HUDEP-2 (cell line): ENCODE results near the gene DOCK3.
"Not testable (repeated sequence)": the region's sequence is repeated elsewhere in the genome, so short reads cannot be mapped to it uniquely, and the experiment has no call there.

Experiments used
- DNase-seq, 76 experiments: peaks; one replicate each; lab custom pipeline; 2025; ENCODE audit not compliant: unreplicated experiment in 76 of 76; lab: John Stamatoyannopoulos, UW

Gene DOCK3

DNA sequence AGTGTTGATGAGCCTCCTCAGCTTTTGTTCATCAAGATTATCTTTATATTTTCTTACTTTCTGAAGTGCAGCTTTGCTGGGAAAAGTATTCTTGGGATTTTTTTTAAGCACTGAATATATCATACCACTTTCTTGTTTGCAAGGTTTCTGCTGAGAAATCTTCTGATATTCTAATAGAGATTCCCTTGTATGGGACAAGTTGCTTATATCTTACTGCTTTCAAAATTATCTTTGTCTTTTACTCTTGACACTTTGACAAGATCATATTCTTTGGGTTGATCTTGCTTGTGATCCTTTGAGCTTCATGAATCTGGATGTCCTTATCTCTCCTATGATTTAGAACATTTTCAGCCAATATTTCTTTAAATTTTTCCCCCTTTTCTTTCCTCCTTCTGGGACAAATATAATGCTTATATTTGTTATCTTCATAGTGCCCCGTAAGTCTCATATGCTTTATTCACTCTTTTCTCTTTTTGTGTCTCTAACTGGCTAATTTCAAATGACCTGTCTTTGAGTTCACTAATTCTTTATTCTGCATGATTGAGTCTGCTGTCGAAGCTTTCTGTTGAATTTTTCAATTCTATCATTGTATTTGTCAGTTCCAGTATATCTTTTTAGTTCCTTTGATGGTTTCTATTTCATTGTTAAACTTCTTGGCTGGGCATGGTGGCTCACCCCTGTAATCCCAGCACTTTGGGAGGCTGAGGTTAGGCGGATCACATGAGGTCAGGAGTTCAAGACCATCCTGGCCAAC, 499.0 kb downstream of the DOCK3 start:
- no peak for DNase-seq

DNA sequence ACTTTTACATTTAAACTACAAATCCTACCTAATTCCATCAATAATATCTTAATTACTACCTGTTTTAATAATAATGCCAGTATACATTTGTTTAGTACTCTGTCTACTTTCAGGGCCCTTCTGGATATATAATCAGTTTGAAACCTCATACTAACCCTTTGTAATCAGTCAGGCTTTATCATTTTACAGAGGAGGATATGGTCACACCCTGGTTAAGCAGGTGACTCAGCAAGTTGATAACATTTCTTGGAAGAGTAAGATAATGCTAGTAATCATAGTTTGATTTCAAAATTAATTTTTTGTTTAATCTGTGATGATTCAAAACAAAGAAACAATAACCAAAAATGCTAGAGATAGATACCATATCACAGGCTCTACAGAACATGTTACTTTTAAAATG, 502.2 kb downstream of the DOCK3 start:
- DNase-seq: peak in 4 of 76 experiments; percentile 0 to 18 (median 5)

DNA sequence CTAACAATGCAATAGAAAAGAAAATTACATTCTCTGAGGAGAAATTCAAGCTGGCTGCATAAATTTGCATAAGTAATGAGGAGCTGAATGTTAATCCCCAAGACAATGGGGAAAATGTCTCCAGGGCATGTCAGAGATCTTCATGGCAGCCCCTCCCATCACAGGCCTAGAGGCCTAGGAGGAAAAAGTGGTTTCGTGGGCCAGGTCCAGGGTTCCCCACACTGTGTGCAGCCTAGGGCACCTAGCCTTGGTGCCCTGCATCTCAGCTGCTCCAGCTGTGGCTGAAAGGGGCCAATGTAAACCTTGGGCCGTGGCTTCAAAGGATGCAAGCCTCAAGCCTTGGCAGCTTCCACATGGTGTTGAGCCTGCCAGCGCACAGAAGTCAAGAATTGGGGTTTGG, 511.7 kb downstream of the DOCK3 start:
- not testable (repeated sequence) for DNase-seq

DNA sequence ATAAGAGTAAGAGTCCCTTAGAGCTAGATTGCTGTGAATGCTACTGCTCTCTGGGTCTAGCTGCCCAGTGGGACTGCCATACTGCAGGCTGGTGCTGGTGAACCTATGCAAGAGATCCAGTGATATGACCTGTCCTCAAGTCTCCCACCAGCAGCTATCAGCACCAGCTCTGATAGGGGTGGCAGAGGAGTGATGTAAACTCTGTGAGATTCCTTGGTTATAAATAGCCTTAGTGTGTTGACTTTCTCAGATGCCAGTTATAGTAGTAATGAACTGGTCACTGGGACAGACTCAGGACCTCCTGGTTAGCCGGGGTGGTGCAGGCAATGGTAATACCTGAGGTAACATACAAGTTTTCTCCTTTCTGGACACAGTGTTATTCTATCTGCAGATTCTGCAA, 515.5 kb downstream of the DOCK3 start:
- DNase-seq: no peak

DNA sequence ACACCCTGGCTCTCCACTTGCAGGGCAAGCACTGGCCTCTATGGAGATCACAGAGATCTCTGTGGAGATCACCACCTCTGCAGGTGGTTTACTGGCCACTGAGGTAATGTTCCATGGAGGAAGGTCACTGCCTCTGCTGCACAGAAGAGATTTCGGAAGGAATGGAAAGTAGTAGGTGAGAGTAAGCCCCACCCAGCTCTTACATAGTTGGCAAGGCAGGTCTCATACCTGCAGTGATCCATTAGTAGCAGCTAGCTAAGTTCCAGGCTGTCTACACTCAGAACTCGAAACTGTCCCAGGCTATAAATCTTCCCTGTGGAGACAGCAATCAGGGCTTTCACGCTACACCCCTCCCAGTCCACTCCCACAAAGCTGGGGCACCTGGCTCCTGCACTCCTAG, 516.1 kb downstream of the DOCK3 start:
- no peak for DNase-seq

DNA sequence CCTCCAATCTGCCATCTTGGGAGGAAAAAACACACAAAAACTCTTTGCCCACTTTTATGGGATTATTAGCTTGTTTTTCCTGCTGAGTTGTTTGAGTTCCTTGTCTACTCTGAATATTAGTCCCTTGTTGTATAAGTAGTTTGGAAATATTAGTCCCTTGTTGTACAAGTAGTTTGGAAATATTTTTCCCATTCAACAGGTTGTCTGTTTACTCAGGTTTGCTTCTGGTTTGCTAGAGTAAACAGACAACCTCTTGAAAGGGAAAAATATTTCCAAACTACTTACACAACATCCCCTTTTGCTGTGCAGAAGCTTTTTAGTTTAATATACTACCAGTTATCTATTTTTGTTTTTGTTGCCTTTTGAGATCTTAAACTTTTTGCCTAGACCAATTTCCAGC, 517.0 kb downstream of the DOCK3 start:
- no peak for DNase-seq

DNA sequence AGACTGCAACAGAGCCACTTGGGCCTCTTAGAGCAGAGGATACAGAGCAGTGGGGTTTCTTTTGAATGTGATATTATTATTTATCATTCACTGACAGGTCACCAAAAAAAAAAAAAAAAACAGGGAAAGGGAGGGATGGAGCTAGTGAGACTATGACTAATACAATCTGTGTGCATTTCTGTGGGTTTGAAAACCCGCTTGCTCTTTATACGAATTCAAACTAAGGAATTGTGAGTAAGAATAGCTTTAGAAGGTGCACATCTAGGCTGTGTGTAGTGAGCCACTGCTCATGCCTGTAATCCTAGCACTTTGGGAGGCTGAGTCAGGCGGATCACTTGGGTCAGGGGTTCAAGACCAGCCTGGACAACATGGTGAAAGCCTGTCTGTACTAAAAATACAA, 523.8 kb downstream of the DOCK3 start:
- DNase-seq: no peak

DNA sequence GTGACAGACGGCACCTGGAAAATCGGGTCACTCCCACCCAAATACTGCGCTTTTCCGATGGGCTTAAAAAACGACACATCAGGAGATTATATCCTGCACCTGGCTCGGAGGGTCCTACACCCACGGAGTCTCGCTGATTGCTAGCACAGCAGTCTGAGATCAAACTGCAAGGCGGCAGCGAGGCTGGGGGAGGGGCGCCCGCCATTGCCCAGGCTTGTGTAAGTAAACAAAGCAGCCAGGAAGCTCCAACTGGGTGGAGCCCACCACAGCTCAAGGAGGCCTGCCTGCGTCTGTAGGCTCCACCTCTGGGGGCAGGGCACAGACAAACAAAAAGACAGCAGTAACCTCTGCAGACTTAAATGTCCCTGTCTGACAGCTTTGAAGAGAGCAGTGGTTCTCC, 524.6 kb downstream of the DOCK3 start:
- DNase-seq: not testable (repeated sequence)

DNA sequence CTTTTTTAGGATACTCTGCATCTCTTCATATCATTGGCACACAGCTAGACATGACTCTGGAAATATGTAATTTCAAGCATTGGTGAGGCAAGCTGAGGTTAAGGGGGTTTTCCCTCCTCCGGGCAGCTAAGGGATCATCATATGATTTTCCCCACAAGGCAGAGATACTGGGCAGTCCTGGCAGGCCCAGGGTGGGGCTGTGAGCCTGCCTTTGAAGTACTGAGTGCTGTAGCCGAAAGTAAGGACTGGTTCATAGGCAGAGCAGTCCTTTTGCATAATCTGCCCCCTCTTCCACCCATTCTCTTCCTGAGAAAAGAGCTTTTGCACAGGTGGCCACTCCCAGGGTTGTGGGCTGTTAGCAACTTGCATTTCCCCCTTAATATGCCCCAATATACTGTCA, 541.6 kb downstream of the DOCK3 start:
- no peak for DNase-seq

DNA sequence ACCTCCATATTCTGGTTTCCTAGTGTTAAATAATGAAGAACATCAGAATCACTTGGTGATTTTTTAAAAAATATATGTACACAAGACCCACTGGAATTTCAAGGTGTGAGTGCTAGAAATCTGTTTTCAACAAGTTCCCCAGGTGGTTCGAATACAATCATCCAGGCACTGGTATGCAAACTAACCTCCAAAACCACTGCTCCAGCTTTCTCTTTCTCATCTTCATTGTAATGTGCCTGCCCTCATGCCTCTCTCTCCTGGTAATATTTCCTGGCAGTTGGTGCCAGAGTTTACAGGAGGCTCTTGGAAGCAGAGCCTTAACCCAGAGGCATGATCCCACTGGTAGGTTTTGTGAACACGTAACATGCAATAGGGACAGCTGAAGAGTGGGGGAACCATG, 547.2 kb downstream of the DOCK3 start:
- DNase-seq: no peak

DNA sequence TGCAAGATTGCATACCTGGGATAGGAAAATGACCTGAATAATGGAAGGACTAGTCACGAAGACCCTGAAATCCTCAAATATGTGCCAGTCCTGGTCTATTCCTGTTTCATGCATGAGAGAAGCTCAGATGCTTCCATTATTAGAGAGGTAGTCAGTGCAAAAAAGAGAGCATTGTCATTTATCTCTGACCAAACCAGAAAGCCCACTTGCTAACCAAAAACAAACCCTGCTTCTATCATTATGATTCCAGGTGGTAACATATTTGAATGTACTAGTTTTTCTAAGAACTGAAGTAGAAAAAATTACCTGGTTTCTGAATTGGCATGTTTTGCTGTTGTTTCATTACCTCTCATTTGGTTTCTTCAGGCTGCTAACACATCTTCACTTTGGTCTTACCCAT, 549.6 kb downstream of the DOCK3 start:
- DNase-seq: no peak

DNA sequence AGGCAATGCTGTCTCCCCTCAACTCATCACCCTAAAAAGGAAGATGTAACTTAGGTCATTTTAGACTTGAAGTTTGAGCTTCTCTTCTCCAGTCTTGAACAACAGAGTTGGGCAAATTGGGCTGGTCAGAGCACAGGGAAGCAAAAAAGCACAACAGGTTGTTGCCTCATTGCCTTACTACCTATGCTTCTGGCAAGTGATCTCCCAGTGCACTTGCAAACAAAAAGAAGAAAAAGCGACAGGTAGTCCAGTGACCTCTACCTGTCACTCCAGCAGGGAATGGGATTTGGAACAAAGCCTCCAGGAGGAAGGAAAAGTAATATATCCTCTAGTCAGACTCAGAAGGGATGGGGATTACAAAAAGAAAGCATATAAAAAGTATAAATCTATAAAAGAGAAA, 550.1 kb downstream of the DOCK3 start:
- DNase-seq: no peak

DNA sequence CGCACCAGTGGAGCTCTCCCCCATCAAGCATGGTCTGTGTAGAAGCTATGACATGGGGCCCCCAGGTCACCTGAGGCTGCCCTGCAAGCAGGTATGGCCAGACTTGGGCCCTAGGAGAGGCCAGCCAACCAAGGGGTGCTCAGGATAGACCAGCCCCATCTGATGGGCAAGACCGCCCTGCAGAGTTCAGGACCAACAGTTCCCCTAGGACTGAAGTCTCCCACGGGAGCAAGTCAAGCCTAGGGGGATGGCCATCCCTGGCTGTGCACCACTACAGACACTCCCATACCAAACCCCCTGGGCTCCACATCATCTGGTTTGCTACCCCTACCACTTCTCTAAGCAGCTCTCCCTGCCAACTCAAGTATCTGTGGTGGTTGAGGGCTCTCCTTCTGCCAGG, 568.2 kb downstream of the DOCK3 start:
- no peak for DNase-seq

DNA sequence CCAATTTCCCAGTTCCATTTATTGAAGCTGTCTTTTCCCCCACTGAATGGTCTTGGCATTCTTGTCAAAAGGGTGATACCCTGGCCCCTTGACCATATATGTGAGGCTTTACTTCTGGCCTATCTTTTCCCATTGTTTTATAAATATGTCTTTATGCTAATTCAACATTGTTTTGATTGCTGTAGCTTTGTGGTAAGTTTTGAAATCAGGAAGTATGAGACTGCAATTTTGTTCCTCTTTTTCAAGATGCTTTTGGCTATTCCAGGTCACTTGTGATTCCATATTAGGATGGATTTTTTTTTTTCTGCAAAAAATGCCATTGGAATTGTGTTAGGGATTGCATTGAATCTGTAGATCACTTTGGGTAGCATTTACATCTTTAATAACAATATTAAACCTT, 569.2 kb downstream of the DOCK3 start:
- DNase-seq: no peak

DNA sequence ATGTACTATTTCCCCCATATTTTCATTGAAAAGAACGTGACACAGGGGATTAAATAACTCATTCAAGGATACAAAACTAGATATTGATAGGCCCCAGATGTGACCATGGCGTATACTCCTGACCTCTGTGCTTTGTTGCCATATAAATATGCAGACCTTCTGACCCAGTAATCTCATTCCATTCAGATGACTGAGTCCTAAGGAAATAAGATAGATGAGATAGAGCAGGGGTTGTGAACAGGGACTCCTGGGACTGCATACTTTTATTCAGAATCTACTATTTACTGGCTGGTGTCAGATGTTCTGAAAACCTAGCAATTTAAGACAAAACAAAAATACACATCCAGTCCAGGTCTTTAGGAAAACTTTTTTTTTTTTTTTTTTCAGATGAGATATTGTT, 571.1 kb downstream of the DOCK3 start:
- DNase-seq: no peak

DNA sequence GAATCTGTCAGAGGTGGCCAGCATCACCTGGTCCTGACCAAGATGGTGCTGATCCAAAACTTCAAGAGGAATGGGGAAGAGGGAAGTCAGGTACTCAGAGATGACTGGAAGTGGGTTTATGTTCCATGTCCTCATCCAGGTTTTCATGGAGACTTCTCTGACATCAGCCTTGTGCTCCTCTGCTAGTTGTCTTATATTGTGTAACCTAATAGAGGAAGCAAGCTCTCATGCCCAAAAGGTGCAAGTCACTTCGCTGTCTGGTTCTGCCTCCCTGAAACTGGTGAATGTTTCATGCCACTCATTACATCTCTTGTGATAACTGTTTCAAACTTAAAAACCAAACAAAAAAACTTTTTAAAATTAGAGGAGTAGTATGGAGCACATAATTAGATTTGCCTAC, 583.1 kb downstream of the DOCK3 start:
- no peak for DNase-seq

DNA sequence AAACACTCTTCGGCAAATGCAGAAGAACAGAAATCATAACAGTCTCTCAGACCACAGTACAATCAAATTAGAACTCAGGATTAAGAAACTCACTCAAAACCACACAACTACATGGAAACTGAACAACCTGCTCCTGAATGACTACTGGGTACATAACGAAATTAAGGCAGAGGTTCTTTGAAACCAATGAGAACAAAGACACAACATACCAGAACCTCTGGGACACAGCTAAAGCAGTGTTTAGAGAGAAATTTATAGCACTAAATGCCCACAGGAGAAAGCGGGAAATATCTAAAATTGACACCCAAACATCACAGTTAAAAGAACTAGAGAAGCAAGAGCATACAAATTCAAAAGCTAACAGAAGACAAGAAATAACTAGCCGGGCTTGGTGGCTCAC, 589.4 kb downstream of the DOCK3 start:
- not testable (repeated sequence) for DNase-seq

DNA sequence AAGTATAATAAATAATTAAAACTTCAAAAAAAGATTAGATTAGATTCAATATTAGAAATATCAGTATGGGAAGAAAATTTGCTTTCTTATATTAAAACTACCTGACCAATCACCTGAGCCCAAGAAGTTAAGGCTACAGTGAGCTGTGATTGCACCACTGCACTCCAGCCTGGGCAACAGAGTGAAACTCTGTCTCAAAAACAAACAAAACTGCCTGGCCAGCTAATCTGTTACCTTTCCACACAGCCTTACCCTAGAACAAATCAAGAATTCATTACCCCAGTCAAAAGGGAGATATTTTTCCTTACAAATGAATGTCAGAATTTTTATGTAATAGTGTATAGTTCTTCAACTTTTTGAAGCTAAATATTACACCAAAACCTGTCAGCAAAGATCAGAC, 593.4 kb downstream of the DOCK3 start:
- no peak for DNase-seq

DNA sequence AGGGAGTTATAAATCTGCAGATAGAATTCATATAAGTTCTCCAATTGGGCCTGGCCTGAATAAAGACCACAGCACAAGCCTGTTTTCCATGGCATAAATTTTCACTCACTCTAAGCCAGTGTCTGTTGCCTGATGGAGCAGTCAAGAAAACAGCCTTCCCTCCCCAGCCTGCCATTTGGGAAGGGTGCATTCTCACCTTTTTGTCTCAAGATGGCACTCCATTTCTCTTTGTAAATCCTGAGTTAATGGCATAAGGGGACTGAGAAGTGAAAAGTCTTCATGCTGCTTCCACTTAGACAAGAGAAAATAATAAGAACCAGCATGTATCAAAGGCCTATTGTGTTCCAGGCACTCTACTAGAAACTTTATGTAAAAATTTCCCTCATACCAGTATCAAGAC, 594.7 kb downstream of the DOCK3 start:
- DNase-seq: no peak

DNA sequence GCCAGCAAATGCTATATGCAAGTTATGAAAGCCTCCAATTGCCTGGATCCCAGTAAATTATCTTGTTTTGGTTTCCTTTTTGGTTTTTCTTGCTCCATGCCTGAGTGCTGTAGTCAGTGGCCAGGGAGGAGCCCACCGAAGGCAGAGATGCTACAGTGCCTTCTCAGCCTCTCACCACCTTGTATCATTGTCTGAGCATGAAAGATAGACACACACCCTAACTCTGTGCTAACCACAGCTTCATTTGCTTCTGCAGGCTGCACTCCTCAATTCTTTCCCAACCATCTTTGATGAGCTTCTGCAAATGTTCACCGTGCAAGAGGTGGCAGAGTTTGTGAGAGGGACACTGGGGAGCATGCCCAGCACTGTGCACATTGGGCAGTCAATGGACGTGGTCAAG, 595.8 kb downstream of the DOCK3 start:
- DNase-seq: no peak

DNA sequence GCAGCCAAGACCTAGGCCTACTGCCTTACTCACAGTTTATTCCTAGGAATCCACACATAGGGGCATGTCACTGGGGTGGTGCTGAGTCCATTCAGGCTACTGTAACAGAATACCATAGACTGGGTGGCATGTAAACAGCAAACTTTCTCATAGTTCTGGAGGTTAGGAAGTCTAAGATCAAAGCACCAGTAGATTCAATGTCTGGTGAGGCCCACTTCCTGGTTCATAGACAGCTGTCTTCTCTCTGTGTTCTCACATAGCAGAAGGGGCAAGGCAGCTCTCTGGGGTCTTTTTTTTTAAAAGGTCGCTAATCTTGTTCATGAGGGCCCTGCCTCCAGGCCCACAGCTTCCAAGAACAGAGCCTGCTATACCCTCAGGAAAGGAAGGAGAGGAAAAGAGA, 596.4 kb downstream of the DOCK3 start:
- DNase-seq: no peak

DNA sequence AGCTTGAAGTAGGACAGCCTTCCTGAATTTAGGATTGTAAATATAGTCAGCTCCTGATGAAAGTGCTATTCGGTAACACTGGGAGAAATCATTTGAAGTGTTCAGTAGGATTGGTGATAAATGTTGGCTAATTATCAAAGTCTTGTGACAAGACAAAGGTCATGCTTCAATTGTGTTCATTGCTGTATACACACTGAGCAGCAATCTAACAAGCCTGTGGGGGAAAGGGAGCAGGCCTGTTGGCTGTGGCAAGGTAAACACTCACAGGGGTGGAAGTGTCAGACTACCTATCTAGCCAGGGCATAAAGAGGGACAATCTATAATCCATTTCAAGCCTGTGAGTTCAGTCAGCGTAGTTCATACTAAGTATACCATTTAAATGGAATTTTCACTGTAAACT, 599.3 kb downstream of the DOCK3 start:
- no peak for DNase-seq
